Smooth muscle cell (in vitro differentiated cells): ENCODE results near the gene AEBP1. TPM values are rescaled to one million over a fixed set of nuclear protein-coding genes. Genes with fewer than 3 reads are reported as not detected.

Experiments used
- DNase-seq: peaks from one replicate; lab custom pipeline; 2025; ENCODE audit not compliant: unreplicated experiment; lab: John Stamatoyannopoulos, UW
- H2AFZ ChIP-seq: fragments of 200-600 bp; sonication (generic); 2 replicates; pipeline ENCODE4 v1.6.0; 2016; ENCODE audit warnings: antibody characterized with exemption, low read depth, mild to moderate bottlenecking
- H3F3A ChIP-seq: fragments of 200-600 bp; sonication (generic); 2 replicates; pipeline ENCODE4 v1.6.0; 2017; ENCODE audit warnings: antibody characterized with exemption, low read depth
- H3K27ac ChIP-seq: fragments of 200-600 bp; sonication (generic); 2 replicates; pipeline ENCODE4 v1.5.1; 2016; ENCODE audit warnings: low read depth, mild to moderate bottlenecking
- H3K27me3 ChIP-seq: fragments of 200-600 bp; sonication (generic); 2 replicates; pipeline ENCODE4 v1.6.1; 2016; ENCODE audit warnings: low read depth, mild to moderate bottlenecking
- H3K36me3 ChIP-seq: fragments of 200-600 bp; sonication (generic); 2 replicates; pipeline ENCODE4 v1.5.1; 2016; ENCODE audit warnings: low read depth
- H3K4me1 ChIP-seq: fragments of 200-600 bp; sonication (generic); 2 replicates; pipeline ENCODE4 v1.5.1; 2016; ENCODE audit warnings: low read depth
- H3K4me2 ChIP-seq: fragments of 200-600 bp; sonication (generic); 2 replicates; pipeline ENCODE4 v1.6.0; 2016; ENCODE audit warnings: mild to moderate bottlenecking
- H3K4me3 ChIP-seq: fragments of 200-600 bp; sonication (generic); 2 replicates; pipeline ENCODE4 v1.5.1; 2016; ENCODE audit warnings: mild to moderate bottlenecking
- H3K79me2 ChIP-seq: fragments of 200-600 bp; sonication (generic); 2 replicates; pipeline ENCODE4 v1.6.0; 2016; ENCODE audit warnings: low read depth, mild to moderate bottlenecking
- H3K9ac ChIP-seq: fragments of 200-600 bp; sonication (generic); 2 replicates; pipeline ENCODE4 v1.6.0; 2016; ENCODE audit warnings: low read depth
- H3K9me3 ChIP-seq: fragments of 200-600 bp; sonication (generic); replicated peaks from 2 replicates; pipeline ENCODE4 v1.5.1; 2016; ENCODE audit warnings: low read depth
- H4K20me1 ChIP-seq: fragments of 200-600 bp; sonication (generic); 2 replicates; pipeline ENCODE4 v1.6.0; 2016; ENCODE audit warnings: low read depth
- CTCF ChIP-seq: fragments of 200-600 bp; sonication (generic); IDR thresholded peaks from 2 replicates; pipeline ENCODE4 v1.5.1; 2017; ENCODE audit warnings: borderline replicate concordance, mild to moderate bottlenecking, antibody characterized with exemption; ENCODE audit not compliant: insufficient read depth, poor library complexity, severe bottlenecking
- WGBS: methylation state at CpG from one replicate; pipeline ENCODE4 v1.1.7; 2016; ENCODE audit warnings: low lambda C conversion rate; 5-methylcytosine and 5-hydroxymethylcytosine counted together
- polyA plus RNA-seq: library from polyadenylated mRNA; unstranded; fragments of >200 nt; fragmentation: Nextera tagmentation; extraction: Ambion mirVana; gene quantifications from 2 replicates; pipeline ENCODE4 v1.2.1, GENCODE V29; 2016
- total RNA-seq: library from RNA; depleted of rRNA; stranded (reverse); fragments of >200 nt; gene quantifications from 2 replicates; pipeline ENCODE4 v1.2.3, GENCODE V29; 2014

AEBP1 gene
- total and polyA plus RNA-seq, 2 experiments from 2014 or later: 39.7 to 163 TPM

GRCh38 chr7:44097064-44097932 lies 6.8 kb upstream of the AEBP1 start:
- Histone ChIP-seq H3K79me2 (no peaks in the 10 kb centered on the region), H4K20me1 (no peaks in the 10 kb centered on the region), H3K27ac (no peak overlapping the region), H3K27me3 (no peaks in the 10 kb centered on the region), H3K9ac (no peak overlapping the region), H3F3A (peaks cover 11% of the 10 kb centered on the region), H3K9me3 (no peaks in the 10 kb centered on the region), H2AFZ (no peak overlapping the region), H3K4me1 (no peaks in the 10 kb centered on the region), H3K4me2 (no peak overlapping the region), H3K36me3 (no peaks in the 10 kb centered on the region), H3K4me3 (no peak overlapping the region)
- no peak for TF ChIP-seq CTCF
- no peak for DNase-seq
- WGBS: 88% methylated on average over 9 of the region's 9 CpGs

DNA sequence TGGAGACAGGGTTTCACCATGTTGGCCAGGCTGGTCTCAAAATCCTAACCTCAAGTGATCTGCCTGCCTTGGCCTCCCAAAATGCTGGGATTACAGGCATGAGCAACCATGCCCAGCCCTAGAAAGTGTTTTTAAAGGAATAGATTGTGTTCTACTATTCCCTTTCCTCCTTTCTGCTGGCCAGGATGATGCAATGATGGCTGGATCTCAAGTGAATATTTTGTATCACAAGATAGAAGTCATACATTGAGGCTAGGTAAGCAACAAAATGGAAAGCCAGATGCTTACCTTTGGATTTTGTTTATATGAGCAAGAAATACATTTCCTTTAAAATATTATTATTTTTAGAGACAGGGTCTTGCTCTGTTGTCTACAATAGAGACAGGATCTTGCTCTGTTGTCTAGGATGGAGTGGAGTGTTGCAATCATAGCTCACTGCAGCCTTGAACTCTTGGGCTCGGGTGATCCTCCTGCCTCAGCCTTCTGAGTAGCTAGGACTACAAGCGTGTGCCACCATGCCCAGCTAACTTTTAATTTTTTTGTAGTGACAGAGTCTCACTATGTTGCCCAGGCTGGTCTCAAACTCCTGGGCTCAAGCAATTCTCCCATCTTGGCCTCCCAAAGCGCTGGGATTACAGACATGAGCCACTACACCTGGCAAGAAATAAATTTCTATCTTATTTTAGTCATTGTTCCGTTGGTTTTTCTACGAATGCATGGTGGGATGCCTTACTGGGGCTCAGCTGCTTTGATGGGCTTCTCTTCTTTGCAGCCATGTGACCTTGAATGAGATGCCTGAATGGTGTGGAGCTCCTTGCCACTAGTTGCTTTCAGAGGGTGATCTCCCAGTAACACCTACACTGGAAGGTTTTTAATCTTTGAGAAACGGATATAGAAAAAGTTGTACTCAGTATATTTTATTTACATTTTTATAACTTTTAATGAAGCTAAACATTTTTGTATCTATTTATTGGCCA lies 5.8 kb upstream of the AEBP1 start:
- Histone ChIP-seq H3K4me3 (no peak overlapping the region), H4K20me1 (no peaks in the 10 kb centered on the region), H3K27ac (no peak overlapping the region), H2AFZ (no peak overlapping the region), H3F3A (peaks cover 20% of the 10 kb centered on the region), H3K4me1 (no peaks in the 10 kb centered on the region), H3K4me2 (no peak overlapping the region), H3K9me3 (no peaks in the 10 kb centered on the region), H3K79me2 (no peaks in the 10 kb centered on the region), H3K27me3 (no peaks in the 10 kb centered on the region), H3K9ac (no peak overlapping the region), H3K36me3 (no peaks in the 10 kb centered on the region)
- no peak for DNase-seq
- 95% methylated on average over 6 of the region's 6 CpGs for WGBS
- TF ChIP-seq CTCF: no peak

DNA sequence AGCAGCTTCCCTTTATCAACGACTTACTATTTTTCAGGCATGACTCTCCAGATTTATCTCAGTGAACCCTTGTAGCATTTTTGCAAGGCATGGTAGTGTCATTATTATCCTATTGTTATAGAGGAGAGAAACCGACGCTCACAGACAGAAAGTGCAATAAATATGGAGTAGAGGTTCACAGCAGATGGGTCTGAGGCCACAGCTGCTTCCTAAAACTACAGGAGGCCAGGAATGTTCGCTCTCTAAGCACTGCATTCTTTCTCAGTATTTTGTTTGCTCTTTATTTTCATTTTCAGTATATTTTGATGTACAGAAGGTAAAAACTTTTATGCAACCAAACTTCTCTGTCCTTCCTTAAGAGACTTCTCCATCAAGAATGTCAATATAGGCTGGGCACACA lies 4.5 kb upstream of the AEBP1 start:
- peak overlapping the region; percentile 36 for H2AFZ ChIP-seq
- DNase-seq: no peak
- TF ChIP-seq CTCF: no peak
- peak overlapping the region; percentile 88 for H3K27ac ChIP-seq
- peaks cover 4% of the 10 kb centered on the region for H3K79me2 ChIP-seq
- no peaks in the 10 kb centered on the region for H4K20me1 ChIP-seq
- H3K4me2 ChIP-seq: peak overlapping the region; percentile 9
- H3K4me1 ChIP-seq: no peaks in the 10 kb centered on the region
- no peak overlapping the region for H3K9ac ChIP-seq
- H3K4me3 ChIP-seq: no peak overlapping the region
- H3F3A ChIP-seq: peaks cover 22% of the 10 kb centered on the region
- WGBS: 87% methylated on average over 4 of the region's 4 CpGs
- H3K36me3 ChIP-seq: no peaks in the 10 kb centered on the region
- no peaks in the 10 kb centered on the region for H3K27me3 ChIP-seq
- no peaks in the 10 kb centered on the region for H3K9me3 ChIP-seq
